ENCODE results near the gene LIPE.

Gene LIPE

GRCh38 chr19:42375415-42376176 lies 51.6 kb downstream of the LIPE start:
- DNase-seq = no peak

DNA sequence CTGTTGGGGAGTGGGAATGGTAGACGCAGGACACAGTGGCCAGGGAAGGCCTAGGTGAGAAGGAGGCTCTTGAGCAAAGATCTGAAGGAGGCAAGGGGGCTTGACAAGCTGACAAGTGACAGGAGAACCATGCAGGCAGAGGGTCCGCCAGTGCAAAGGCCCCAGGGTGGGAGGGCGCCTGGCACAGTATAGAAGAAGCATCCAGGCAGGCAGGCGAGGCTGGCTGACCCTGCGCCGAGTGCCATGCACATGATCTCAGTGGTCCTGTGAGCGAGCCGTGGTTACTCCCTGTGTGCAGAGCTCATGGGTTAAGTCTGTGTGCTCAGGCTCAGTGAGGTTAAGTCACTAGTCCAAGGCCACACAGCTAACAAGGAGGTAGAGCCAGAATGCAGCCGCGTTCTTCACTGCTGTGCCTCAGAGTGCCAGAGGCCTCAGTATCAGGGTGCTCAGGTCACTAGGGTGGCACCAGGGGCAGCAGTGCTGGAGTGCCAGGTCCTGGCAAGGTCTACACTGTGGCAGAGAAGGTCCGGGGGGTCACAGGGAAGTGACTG lies 52.3 kb downstream of the LIPE start:
- DNase-seq = no peak

- DNase-seq = no peak
Measured at GRCh38 chr19:42370626-42371175, 56.5 kb downstream of the LIPE start.

DNA sequence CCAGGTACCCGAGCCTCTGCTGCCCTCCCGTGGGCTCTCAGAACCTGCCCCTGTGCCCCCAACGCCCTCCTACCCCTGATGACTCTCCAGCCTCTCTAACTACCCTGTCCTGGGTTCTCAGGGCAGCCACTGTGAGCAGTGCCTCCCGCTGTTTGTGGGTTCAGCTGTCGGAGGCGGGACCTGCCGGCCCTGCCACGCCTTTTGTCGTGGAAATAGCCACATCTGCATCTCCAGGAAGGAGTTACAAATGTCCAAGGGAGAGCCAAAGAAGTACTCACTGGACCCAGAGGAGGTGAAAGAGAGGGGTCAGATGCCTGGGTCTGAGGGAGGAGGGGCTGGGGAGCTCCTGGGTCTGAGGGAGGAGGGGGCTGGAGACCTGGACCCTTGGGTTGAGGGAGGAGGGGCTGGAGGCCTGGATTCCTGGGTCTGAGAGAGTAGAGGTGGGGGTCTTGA lies 57.1 kb downstream of the LIPE start:
- no peak for DNase-seq

DNA sequence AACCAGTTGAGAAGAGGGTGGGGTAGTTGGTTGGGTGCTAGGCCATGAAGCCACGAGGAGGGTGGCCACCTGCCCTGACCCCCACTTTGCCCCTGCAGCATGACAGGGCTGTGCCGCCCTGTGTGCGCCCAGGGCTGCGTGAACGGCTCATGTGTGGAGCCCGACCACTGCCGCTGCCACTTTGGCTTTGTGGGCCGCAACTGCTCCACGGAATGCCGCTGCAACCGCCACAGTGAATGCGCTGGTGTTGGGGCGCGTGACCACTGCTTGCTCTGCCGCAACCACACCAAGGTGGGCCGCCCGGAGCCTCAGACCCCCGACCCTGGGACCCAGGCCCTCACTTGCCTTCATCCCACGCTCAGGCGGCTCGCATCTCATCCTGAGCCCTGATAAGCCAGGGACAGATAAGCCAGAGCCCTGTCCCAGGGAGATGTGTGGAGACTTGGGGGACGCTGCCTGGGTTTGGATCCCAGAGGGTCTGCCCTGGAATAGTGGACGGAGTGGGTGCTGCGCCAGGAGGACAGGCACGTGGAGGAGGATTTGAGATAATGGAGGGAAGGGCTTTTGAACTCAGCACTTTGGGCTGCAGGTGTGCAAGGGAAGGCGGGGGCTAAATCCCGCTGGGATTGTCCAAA lies 57.6 kb downstream of the LIPE start:
- DNase-seq = no peak

DNA sequence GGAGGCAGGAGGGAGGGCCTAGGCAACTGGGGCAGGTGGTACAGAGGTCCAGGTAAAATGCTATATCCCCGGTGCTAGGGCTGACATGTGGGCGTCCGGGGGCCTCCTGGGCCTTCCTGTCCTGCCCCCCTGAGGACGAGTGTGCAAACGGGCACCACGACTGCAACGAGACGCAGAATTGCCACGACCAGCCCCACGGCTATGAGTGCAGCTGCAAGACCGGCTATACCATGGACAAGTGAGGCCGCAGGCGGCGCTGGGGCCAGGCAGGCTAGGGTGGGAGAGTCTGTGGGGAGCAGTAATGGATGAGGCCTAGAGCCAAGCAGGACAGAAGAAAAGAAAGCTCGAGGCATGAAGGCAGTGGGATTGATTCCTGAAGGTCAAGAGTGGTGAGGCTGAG lies 58.4 kb downstream of the LIPE start:
- no peak for DNase-seq

- no peak for DNase-seq
Measured at GRCh38 chr19:42368360-42368759, 58.8 kb downstream of the LIPE start.

DNA sequence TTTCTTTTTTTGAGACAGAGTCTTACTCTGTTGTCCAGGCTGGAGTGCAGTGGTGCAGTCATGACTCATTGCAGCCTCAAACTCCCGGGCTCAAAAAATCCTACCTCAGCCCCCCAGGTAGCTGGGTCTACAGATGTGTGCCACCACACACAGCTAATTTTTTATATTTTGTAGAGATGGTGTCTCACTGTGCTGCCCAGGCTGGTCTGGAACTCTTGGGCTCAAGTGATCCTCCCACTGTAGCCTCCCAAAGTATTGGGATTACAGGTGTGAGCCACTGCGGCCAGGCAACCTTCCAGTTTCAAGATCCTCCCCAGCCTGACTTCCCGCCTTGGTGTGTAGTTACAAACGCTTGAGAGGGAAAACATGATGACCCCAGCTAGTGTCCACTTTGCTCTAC lies 59.3 kb downstream of the LIPE start:
- DNase-seq = no peak

GRCh38 chr19:42366673-42367072 lies 60.5 kb downstream of the LIPE start:
- no peak for DNase-seq

DNA sequence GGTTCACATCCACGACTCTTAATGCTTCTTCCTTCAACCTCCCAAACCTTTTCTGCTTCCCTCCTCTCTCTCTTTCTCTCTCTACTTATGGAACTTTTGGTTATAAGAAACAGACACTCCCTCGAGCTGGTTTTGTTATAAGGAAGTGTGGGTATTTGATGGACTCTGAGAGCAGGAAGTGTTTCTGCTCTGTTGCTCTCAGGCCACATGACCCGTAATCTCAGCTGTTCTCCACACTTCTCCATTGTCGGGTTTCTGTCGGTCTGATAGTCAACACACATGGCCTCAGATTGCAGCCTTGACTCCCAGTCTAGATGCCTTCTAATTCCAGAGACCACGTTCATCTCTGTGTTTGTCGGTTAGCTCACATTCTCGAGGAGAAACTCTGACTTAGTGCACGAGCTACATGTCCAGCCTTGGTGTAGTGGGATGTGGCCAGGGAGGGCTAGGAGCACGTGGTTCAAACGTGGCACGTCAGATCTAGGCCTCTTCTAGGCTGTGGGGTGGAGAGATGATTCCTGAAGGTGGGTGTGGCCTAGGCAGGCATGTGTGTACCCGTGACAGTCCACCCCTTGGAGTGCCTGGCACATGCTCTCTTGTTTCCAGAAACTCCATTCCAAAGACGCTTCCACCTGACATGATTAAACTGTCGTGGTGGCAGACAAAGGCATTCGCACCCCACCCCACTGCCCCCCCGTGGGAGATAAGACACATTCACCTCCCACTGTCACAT lies 63.4 kb downstream of the LIPE start:
- DNase-seq = no peak

GRCh38 chr19:42362891-42363440 lies 64.2 kb downstream of the LIPE start:
- no peak for DNase-seq

DNA sequence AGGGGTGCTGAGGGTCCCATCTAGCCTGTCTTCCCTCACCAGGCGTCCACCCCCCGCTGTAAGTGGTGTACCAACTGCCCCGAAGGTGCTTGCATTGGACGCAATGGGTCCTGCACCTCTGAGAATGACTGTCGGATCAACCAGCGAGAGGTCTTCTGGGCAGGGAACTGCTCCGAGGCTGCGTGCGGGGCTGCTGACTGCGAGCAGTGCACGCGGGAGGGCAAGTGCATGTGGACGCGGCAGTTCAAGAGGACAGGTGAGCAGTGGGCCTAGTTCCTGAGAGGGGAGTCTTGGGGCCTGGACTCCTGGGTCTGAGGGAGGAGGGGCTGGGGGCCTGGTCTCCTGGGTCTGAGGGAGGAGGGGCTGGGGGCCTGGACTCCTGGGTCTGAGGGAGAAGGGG lies 64.8 kb downstream of the LIPE start:
- no peak for DNase-seq

DNA sequence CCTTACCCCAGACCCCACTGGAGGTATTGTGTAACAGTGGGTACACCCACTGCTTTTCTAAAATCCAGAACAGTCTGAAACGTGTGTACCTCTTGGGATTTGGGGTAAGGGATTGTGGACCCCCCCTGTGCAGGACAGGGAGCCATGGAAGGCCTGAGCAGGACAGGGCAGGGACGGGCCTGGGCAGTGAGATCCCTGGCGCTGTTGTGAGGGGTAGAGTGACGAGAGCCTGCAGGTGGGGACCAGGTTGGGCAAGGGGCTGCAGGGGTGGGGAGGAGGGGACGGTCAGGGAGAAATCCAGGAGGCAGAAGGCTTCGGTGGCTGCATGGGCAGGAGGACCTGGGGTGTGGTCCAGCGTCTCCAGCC lies 65.7 kb downstream of the LIPE start:
- no peak for DNase-seq

DNA sequence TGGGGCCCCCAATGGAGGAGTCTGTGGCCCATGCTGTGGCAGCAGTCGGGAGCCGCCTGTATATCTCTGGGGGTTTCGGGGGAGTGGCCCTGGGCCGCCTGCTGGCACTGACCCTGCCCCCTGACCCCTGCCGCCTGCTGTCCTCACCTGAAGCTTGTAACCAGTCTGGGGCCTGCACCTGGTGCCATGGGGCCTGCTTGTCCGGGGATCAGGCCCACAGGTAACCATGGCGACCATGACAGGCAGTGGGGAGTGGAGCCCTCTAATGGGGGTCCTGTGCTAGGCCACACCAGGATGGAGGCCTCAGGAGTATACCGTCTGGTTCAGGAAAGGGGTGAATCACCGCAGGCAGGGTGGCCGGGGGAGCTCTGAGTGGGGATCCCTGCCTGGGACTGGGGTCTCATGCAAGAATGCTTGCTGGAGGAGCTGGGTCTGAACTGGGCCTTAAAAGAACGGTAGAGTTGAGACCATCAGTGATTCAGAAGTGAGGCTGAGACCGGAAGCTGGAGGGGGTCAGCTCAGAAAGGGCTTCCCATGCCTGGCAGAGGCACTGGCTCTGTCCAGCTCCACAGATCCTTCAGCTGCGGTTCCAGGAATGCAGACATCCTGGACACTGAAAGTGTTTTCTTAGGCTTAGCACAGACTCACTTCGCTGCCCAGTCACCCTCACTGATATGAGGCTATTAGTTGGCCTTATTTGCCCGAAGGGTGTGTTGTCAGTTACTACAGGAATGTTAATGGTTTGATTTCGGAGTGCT lies 66.2 kb downstream of the LIPE start:
- DNase-seq = peak; percentile 37

DNA sequence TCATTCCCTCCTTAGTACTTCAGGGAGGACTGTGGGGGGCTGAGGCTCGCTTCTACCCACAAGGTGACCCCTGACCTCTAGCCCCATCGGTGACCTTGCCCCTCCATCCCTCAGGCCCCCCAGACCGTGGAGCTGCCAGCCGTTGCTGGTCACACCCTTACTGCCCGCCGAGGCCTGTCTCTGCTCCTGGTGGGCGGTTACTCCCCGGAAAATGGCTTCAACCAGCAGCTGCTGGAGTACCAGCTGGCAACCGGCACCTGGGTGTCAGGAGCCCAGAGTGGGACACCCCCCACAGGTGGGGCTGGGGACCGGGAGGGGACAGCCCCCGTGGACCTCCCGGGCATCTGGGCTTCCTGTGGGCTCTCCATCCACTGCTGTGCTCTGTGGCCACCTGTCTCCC lies 69.9 kb downstream of the LIPE start:
- DNase-seq = no peak

- no peak for DNase-seq
Measured at GRCh38 chr19:42356686-42357085, 70.5 kb downstream of the LIPE start.

GRCh38 chr19:42355896-42356295 lies 71.3 kb downstream of the LIPE start:
- DNase-seq = no peak

- no peak for DNase-seq
Measured at GRCh38 chr19:42353341-42354015, 73.7 kb downstream of the LIPE start.

DNA sequence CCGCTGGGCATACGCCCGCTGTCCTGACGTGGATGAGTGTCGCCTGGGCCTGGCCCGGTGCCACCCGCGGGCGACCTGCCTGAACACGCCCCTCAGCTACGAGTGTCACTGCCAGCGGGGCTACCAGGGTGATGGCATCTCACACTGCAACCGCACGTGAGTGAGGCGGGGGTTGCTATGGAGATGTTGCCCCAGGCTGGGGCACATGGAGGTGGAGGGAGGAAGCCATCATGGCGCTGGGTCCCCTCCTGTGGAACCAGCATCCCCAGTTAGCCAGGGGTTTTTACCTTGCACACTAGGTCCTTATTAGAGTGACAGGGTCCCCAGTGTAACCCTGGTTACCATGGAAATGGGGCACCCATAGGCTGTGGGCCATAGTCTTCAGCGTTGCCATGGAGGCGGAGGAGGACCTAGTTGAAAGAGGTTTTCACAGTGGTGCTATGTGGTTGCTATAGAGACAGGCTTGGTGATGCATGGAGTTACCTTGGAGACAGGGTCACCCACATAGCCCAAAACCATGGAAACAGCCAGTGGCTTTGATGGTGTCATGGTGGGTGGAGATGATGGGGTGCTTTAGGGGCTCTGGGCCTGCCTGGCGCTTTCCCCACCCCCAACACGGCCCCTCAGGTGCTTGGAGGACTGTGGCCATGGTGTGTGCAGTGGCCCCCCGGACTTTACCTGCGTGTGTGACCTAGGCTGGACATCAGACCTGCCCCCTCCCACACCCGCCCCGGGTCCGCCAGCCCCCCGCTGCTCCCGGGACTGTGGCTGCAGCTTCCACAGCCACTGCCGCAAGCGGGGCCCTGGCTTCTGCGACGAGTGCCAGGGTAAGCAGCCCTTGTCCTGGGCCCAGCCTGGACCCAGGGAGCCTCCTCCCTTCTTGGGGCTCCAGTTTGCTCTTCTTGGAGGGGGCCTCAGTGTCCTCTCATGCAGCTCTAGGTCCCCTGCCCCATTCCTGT lies 74.6 kb downstream of the LIPE start:
- no peak for DNase-seq

Measured in NCI-H82 (cell line).